Naive thymus-derived CD4-positive, alpha-beta T cell (primary cell): Measurements from ENCODE around the gene SRSF11. TPM values are rescaled to one million over a fixed set of nuclear protein-coding genes. Genes with fewer than 3 reads are reported as not detected.

Experiments used
- ATAC-seq: fragments of 150-1000 bp; cut with Tn5 transposase; 2 replicates; pipeline ENCODE4 v1.10.0; 2021; ENCODE audit warnings: mild to moderate bottlenecking, moderate library complexity
- CTCF ChIA-PET: fragments of 350-600 bp; sonication (Branson Sonifier 250); formaldehyde crosslinking; loops from one replicate; lab custom pipeline; 2021; ENCODE audit warnings: antibody characterized with exemption; lab: Charles Lee
- POLR2A ChIA-PET: fragments of 350-600 bp; sonication (Branson Sonifier 250); formaldehyde crosslinking; loops from one replicate; lab custom pipeline; 2021; ENCODE audit warnings: antibody characterized with exemption, inconsistent platforms; lab: Charles Lee
- DNase-seq, 9 donors: peaks; one replicate each; pipeline versions ENCODE4 v3.0.0 to v3.0.0-alpha.2; 2020 to 2022; ENCODE audit warnings: mixed read lengths in 1 of 9
- H3K27ac ChIP-seq: one replicate; pipeline ENCODE4 v1.7.0; 2013; ENCODE audit warnings: mild to moderate bottlenecking, low read depth, low read length, moderate library complexity
- H3K27me3 ChIP-seq, 2 donors: one replicate each; pipeline ENCODE4 v1.7.0; 2013; ENCODE audit warnings: low read length in 2 of 2, mild to moderate bottlenecking in 2 of 2, moderate library complexity in 2 of 2; ENCODE audit not compliant: control insufficient read depth in 2 of 2, insufficient read depth in 2 of 2
- H3K36me3 ChIP-seq, 3 experiments: 1 replicate in 2 of 3; 2 replicates in 1 of 3; pipeline ENCODE4 v1.7.0; 2013; ENCODE audit warnings: low read length in 3 of 3, mild to moderate bottlenecking in 3 of 3, moderate library complexity in 1 of 3; ENCODE audit not compliant: insufficient read depth in 3 of 3, control insufficient read depth in 2 of 3
- H3K4me1 ChIP-seq, 2 donors: one replicate each; pipeline ENCODE4 v1.7.0; 2013; ENCODE audit warnings: low read length in 2 of 2, mild to moderate bottlenecking in 2 of 2, moderate library complexity in 1 of 2; ENCODE audit not compliant: control insufficient read depth in 2 of 2, insufficient read depth in 2 of 2
- H3K4me3 ChIP-seq: 2 replicates; pipeline ENCODE4 v1.7.0; 2013; ENCODE audit warnings: mild to moderate bottlenecking, low read length
- H3K9me3 ChIP-seq, 3 experiments: 1 replicate in 2 of 3; 2 replicates in 1 of 3; pipeline ENCODE4 v1.7.0; 2013; ENCODE audit warnings: low read length in 3 of 3; ENCODE audit not compliant: control insufficient read depth in 2 of 3
- H3K27ac Mint-ChIP-seq, 9 donors: one replicate each; pipeline ENCODE4 v1.8.0; 2020 to 2022; ENCODE audit warnings: mixed read lengths in 9 of 9, mild to moderate bottlenecking in 8 of 9, moderate library complexity in 5 of 9, inconsistent platforms in 2 of 9
- H3K27me3 Mint-ChIP-seq, 5 donors: one replicate each; pipeline ENCODE4 v1.8.0; 2021 to 2022; ENCODE audit warnings: mixed read lengths in 5 of 5, mild to moderate bottlenecking in 1 of 5
- H3K36me3 Mint-ChIP-seq, 5 donors: one replicate each; pipeline ENCODE4 v1.8.0; 2020 to 2022; ENCODE audit warnings: mixed read lengths in 5 of 5, mild to moderate bottlenecking in 3 of 5, inconsistent platforms in 1 of 5
- H3K4me1 Mint-ChIP-seq, 7 donors: one replicate each; pipeline ENCODE4 v1.8.0; 2020 to 2022; ENCODE audit warnings: mixed read lengths in 7 of 7, mild to moderate bottlenecking in 3 of 7, inconsistent platforms in 1 of 7
- H3K4me3 Mint-ChIP-seq, 10 donors: one replicate each; pipeline ENCODE4 v1.8.0; 2020 to 2022; ENCODE audit warnings: mild to moderate bottlenecking in 10 of 10, mixed read lengths in 10 of 10, moderate library complexity in 6 of 10, inconsistent platforms in 2 of 10
- H3K9me3 Mint-ChIP-seq, 11 donors: one replicate each; pipeline ENCODE4 v1.8.0; 2020 to 2022; ENCODE audit warnings: mixed read lengths in 11 of 11, mild to moderate bottlenecking in 4 of 11, inconsistent platforms in 1 of 11, moderate library complexity in 1 of 11
- intact Hi-C, 2 donors: fragments of 100-400 bp; cut with micrococcal nuclease; formaldehyde crosslinking; loops; one replicate each; pipeline ENCODE4 v1.15.1; 2023
- polyA plus RNA-seq, 2 donors: library from polyadenylated mRNA; unstranded; fragments of 300-500 nt; fragmentation: Illumina TruSeq; gene quantifications; one replicate each; pipeline ENCODE4 v1.2.3, GENCODE V29; 2021
- total RNA-seq, 6 experiments: library from RNA in 5 of 6; stranded (reverse) in 5 of 6; gene quantifications; 1 replicate in 5 of 6; 2 replicates in 1 of 6; pipeline ENCODE4 v1.2.3 and lab custom pipeline; 2021 to 2026

SRSF11 gene
- total and polyA plus RNA-seq, 7 experiments from 2014 or later = 86.3 to 413 (median 293) TPM

DNA sequence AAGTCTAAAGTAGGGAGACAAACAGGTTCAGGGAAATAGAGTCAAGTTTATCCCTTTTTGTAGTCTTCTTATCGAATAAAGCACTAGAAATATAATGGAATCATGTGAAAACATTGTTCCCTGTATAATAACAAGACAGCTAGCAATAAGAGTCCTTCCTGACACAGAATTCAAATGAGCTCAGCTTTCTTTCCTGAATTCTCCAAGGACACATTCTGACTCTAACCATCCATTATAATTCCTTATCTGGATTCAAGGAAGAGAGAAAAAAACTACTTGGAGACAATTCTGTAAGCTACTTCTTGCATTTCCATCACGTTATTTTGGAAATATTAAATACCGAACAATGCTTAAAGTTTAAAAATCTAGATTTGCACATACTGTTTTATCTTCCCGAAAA lies 74.6 kb downstream of the SRSF11 start:
- Histone ChIP-seq H3K4me1 (no peaks in the 10 kb centered on the region), H3K27ac (no peak overlapping the region), H3K9me3 (no peaks in the 10 kb centered on the region), H3K4me3 (no peak overlapping the region), H3K27me3 (no peaks in the 10 kb centered on the region), H3K36me3 (peaks cover 15 to 54% (median 17%) of the 10 kb centered on the region in 3 experiments)
- H3K36me3 Mint-ChIP-seq = peaks cover 9 to 51% (median 23%) of the 10 kb centered on the region in 5 donors
- H3K4me1 Mint-ChIP-seq = peaks cover 0 to 14% (median 12%) of the 10 kb centered on the region in 7 donors
- ChIA-PET POLR2A (no interaction called here), CTCF (no interaction called here)
- no peak overlapping the region for H3K4me3 Mint-ChIP-seq
- DNase-seq (no peak), ATAC-seq (no peak)
- no peaks in the 10 kb centered on the region for H3K27me3 Mint-ChIP-seq
- H3K9me3 Mint-ChIP-seq = no peaks in the 10 kb centered on the region
- H3K27ac Mint-ChIP-seq = no peak overlapping the region
- intact Hi-C loops = no loop called here

DNA sequence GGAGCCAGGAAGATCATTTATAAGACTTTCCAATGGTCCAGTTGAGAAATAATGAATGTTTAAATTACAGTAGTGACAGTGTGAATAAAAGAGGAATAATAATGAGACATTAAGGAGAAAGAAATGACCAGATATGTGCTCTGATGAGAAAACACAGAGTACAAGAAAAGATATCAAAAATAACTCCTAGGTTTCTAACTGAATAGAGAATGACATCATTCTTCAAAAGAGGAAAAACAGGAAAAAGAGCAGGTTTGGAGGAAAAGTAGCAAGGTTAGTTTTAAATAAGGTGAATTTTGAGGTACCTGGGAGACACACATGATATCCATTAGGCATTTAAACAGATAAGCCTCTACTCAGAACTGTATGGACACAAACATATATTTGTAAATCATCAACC lies 78.3 kb downstream of the SRSF11 start:
- H3K27ac Mint-ChIP-seq = peak overlapping the region in 3 of 9 donors; percentile 14 to 49 (median 18)
- ATAC-seq (no peak), DNase-seq (no peak)
- H3K27me3 ChIP-seq = no peaks in the 10 kb centered on the region
- ChIA-PET CTCF (no interaction called here), POLR2A (no interaction called here)
- H3K4me1 Mint-ChIP-seq = peaks cover 0 to 19% (median 12%) of the 10 kb centered on the region in 7 donors
- no peaks in the 10 kb centered on the region for H3K27me3 Mint-ChIP-seq
- H3K27ac ChIP-seq = no peak overlapping the region
- H3K36me3 ChIP-seq = peaks cover 12 to 36% (median 17%) of the 10 kb centered on the region in 3 experiments
- H3K4me1 ChIP-seq = no peaks in the 10 kb centered on the region
- H3K9me3 ChIP-seq = no peaks in the 10 kb centered on the region
- no peak overlapping the region for H3K4me3 ChIP-seq
- peaks cover 5 to 39% (median 16%) of the 10 kb centered on the region in 5 donors for H3K36me3 Mint-ChIP-seq
- H3K4me3 Mint-ChIP-seq = no peak overlapping the region
- H3K9me3 Mint-ChIP-seq = no peaks in the 10 kb centered on the region
- intact Hi-C loops = no loop called here

Other genes with a start within 250 kb of the SRSF11 start
- gene LRRC40, start 15.8 kb upstream of the SRSF11 start, total RNA-seq = 10 to 100 TPM; 10.3 to 19.2 (median 12.1) TPM
- gene LRRC40, start 15.8 kb upstream of the SRSF11 start, polyA plus RNA-seq = 1 to 10 TPM; 6.1 to 6.7 TPM
- gene ANKRD13C, start 133.3 kb downstream of the SRSF11 start, total RNA-seq = 10 to 100 TPM; 23.8 to 31.4 (median 28.1) TPM
- 10 to 100 TPM; 13.2 to 19.1 TPM for gene ANKRD13C, start 133.3 kb downstream of the SRSF11 start, polyA plus RNA-seq
- gene CTH, start 189.9 kb downstream of the SRSF11 start, total RNA-seq = 1 to 10 TPM; 2.6 to 7.1 (median 5.1) TPM
- gene CTH, start 189.9 kb downstream of the SRSF11 start, polyA plus RNA-seq = 1 to 10 TPM; 2.8 to 3.5 TPM